Right lobe of liver (tissue), 4 donors: ENCODE results near the gene MGME1.

Source experiments
- POLR2A ChIP-seq: fragments of 450-650 bp; IDR thresholded peaks from one replicate; pipeline ENCODE4 v1.6.1; 2017; ENCODE audit warnings: antibody characterized with exemption, mild to moderate bottlenecking
- TF ChIP-seq, protein P1 (sequence below), 4 donors: fragments of 200-600 bp in 3 of 4; fragments of 450-650 bp in 1 of 4; IDR thresholded peaks; one replicate each; pipeline versions ENCODE4 v1.5.1 to v1.8.0; 2016 to 2022; ENCODE audit warnings: antibody characterized with exemption in 4 of 4, mild to moderate bottlenecking in 2 of 4
- donor health status: DM: no; HTN: no; CAD: no.
- donor health status: DM: no; HTN: no; CAD: no.
- donor health status: DM: no; HTN: yes; CAD: no.

DNA sequence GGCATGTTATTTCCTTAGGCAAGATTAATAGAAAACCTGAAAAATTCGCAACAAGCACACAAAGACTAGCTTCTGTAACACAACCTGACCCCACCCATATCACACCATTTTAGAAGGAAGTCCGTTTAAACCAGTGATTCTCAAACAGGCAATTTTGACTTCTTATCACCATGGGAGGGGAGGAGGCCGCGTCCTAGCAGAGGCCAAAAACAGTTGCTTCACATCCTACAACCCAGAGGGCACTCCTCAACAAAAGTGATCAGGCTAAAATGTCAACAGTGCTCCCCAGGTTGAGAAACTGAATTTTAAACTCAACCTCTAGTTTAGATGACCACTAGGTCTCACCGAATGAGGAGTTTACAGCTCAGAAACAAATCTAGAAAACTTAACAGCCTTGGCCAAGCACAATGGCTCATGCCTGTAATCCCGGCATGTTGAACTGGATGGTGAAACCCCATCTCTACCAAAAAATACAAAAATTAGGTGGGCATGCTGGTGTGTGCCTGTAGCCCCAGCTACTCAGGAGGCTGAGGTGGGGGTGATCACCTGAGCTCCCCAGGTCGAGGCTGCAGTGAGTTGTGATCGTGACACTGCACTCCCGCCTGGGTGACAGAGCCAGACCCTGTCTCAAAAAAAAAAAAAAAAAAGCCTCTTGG lies 3.6 kb upstream of the MGME1 start:
- TF ChIP-seq, protein P1, sequence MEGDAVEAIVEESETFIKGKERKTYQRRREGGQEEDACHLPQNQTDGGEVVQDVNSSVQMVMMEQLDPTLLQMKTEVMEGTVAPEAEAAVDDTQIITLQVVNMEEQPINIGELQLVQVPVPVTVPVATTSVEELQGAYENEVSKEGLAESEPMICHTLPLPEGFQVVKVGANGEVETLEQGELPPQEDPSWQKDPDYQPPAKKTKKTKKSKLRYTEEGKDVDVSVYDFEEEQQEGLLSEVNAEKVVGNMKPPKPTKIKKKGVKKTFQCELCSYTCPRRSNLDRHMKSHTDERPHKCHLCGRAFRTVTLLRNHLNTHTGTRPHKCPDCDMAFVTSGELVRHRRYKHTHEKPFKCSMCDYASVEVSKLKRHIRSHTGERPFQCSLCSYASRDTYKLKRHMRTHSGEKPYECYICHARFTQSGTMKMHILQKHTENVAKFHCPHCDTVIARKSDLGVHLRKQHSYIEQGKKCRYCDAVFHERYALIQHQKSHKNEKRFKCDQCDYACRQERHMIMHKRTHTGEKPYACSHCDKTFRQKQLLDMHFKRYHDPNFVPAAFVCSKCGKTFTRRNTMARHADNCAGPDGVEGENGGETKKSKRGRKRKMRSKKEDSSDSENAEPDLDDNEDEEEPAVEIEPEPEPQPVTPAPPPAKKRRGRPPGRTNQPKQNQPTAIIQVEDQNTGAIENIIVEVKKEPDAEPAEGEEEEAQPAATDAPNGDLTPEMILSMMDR (IDR thresholded peaks at IDR 0.05): no peak
- no peak for TF ChIP-seq POLR2A
